CD4-positive, alpha-beta T cell (primary cell): Measurements from ENCODE around the gene HECW1. TPM values are rescaled to one million over a fixed set of nuclear protein-coding genes. Genes with fewer than 3 reads are reported as not detected.

Experiments used
- ATAC-seq: fragments of 200-7000 bp; cut with Tn5 transposase; one replicate; pipeline ENCODE4 v1.10.0; 2022; ENCODE audit warnings: mild to moderate bottlenecking; ENCODE audit not compliant: poor library complexity
- CTCF ChIA-PET: fragments of 350-600 bp; sonication (Branson Sonifier 250); formaldehyde crosslinking; loops from one replicate; lab custom pipeline; 2021; ENCODE audit warnings: antibody characterized with exemption, inconsistent platforms; lab: Charles Lee
- POLR2A ChIA-PET: fragments of 350-600 bp; sonication (Branson Sonifier 250); formaldehyde crosslinking; loops from one replicate; lab custom pipeline; 2021; ENCODE audit warnings: antibody characterized with exemption, inconsistent platforms; lab: Charles Lee
- DNase-seq, 14 experiments: peaks; one replicate each; pipeline ENCODE4 v3.0.0-alpha.2; 2013 to 2020; ENCODE audit warnings: mixed read lengths in 2 of 14
- H3K27ac ChIP-seq, 2 donors: one replicate each; pipeline versions ENCODE4 v1.5.1 to v1.7.0; 2013; ENCODE audit warnings: low read length in 2 of 2, low read depth in 1 of 2, mild to moderate bottlenecking in 1 of 2
- H3K27me3 ChIP-seq, 2 experiments: 1 replicate in 1 of 2; 2 replicates in 1 of 2; pipeline versions ENCODE4 v1.6.1 to v1.7.0; 2013; ENCODE audit warnings: low read length in 2 of 2, control low read depth in 1 of 2, mild to moderate bottlenecking in 1 of 2, moderate library complexity in 1 of 2; ENCODE audit not compliant: insufficient read depth in 2 of 2, control insufficient read depth in 1 of 2
- H3K36me3 ChIP-seq: one replicate; pipeline ENCODE4 v1.6.1; 2013; ENCODE audit warnings: low read length, control low read depth; ENCODE audit not compliant: insufficient read depth
- H3K4me1 ChIP-seq: one replicate; pipeline ENCODE4 v1.6.1; 2013; ENCODE audit warnings: low read length, control low read depth; ENCODE audit not compliant: insufficient read depth
- H3K4me3 ChIP-seq: one replicate; pipeline ENCODE4 v1.5.1; 2013; ENCODE audit warnings: mild to moderate bottlenecking, low read length, moderate library complexity
- H3K9me3 ChIP-seq, 2 experiments: 1 replicate in 1 of 2; 2 replicates in 1 of 2; pipeline versions ENCODE4 v1.6.1 to v1.7.0; 2013; ENCODE audit warnings: low read length in 2 of 2, mild to moderate bottlenecking in 2 of 2, control low read depth in 1 of 2, moderate library complexity in 1 of 2; ENCODE audit not compliant: control insufficient read depth in 1 of 2, insufficient read depth in 1 of 2
- H3K27ac Mint-ChIP-seq: one replicate; pipeline ENCODE4 v1.8.0; 2020; ENCODE audit warnings: mixed read lengths
- H3K27me3 Mint-ChIP-seq: one replicate; pipeline ENCODE4 v1.8.0; 2021; ENCODE audit warnings: mixed read lengths
- H3K36me3 Mint-ChIP-seq: one replicate; pipeline ENCODE4 v1.8.0; 2021; ENCODE audit warnings: low read depth, mixed read lengths
- H3K4me1 Mint-ChIP-seq: one replicate; pipeline ENCODE4 v1.8.0; 2021; ENCODE audit warnings: low read depth, mixed read lengths
- H3K4me3 Mint-ChIP-seq: one replicate; pipeline ENCODE4 v1.8.0; 2020; ENCODE audit warnings: mild to moderate bottlenecking, mixed read lengths
- H3K9me3 Mint-ChIP-seq: one replicate; pipeline ENCODE4 v1.8.0; 2020; ENCODE audit warnings: mixed read lengths
- intact Hi-C, 2 experiments: fragments of 100-400 bp; cut with DNase I in 1 of 2; cut with micrococcal nuclease in 1 of 2; formaldehyde crosslinking; loops; one replicate each; pipeline versions ENCODE4 v1.15.1 to v1.9.0; 2023 to 2025; cut with DNase I, micrococcal nuclease
- total RNA-seq, 174 experiments: library from RNA in 2 of 174; stranded (reverse) in 2 of 174; gene quantifications; one replicate each; pipeline ENCODE4 v1.2.3 and lab custom pipeline; 2021 to 2026
- TF ChIP-seq, protein P1 (sequence below): fragments of 200-600 bp; IDR thresholded peaks from one replicate; pipeline ENCODE4 v1.8.0; 2022; ENCODE audit warnings: antibody characterized with exemption, mild to moderate bottlenecking

The HECW1 gene
- total RNA-seq, 2 experiments from 2014 or later, result not detected

DNA sequence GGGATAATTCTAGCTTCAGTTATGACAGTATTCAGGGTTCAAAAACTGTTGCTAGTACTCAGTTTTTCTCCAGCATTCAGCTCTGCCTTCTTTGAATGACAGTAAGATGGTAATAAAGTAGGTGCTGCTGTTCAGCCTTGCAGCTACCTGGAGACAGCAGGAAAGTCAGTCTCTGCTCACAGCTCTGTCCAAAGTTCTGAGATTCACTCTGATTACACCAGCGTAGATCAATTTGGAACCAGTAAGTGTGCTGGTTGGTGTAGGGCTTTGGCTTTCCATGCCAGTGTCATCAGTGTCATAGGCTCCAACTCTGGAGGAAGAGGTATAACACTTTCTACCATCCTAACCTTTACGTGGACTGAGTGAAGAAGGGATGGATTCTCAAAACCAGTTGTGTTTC is 496.6 kb downstream of the HECW1 start:
- TF ChIP-seq, protein P1, sequence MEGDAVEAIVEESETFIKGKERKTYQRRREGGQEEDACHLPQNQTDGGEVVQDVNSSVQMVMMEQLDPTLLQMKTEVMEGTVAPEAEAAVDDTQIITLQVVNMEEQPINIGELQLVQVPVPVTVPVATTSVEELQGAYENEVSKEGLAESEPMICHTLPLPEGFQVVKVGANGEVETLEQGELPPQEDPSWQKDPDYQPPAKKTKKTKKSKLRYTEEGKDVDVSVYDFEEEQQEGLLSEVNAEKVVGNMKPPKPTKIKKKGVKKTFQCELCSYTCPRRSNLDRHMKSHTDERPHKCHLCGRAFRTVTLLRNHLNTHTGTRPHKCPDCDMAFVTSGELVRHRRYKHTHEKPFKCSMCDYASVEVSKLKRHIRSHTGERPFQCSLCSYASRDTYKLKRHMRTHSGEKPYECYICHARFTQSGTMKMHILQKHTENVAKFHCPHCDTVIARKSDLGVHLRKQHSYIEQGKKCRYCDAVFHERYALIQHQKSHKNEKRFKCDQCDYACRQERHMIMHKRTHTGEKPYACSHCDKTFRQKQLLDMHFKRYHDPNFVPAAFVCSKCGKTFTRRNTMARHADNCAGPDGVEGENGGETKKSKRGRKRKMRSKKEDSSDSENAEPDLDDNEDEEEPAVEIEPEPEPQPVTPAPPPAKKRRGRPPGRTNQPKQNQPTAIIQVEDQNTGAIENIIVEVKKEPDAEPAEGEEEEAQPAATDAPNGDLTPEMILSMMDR, result no peak
- H3K27me3 ChIP-seq, result no peaks in the 10 kb centered on the region
- H3K4me1 ChIP-seq, result peaks cover 54% of the 10 kb centered on the region
- H3K4me3 Mint-ChIP-seq, result peak overlapping the region; percentile 21
- intact Hi-C loops, result loop anchor here in 1 of 2 experiments (2.0 kb wide), 1 partner anchor 18 kb away; no protein-coding TSS in a partner anchor
- no peaks in the 10 kb centered on the region for H3K27me3 Mint-ChIP-seq
- ATAC-seq (no peak), DNase-seq (no peak)
- H3K4me3 ChIP-seq, result no peak overlapping the region
- no peaks in the 10 kb centered on the region for H3K9me3 Mint-ChIP-seq
- H3K4me1 Mint-ChIP-seq, result peaks cover 76% of the 10 kb centered on the region
- ChIA-PET CTCF (interaction anchor here (0.6 to 1.0 kb wide), 3 partner anchors 21 to 30 kb away, joined by 3 read pairs; no protein-coding TSS in a partner anchor), POLR2A (interaction anchor here (0.7 to 1.1 kb wide), 5 partner anchors 22 to 91 kb away, joined by 3 to 4 read pairs (median 3); partner anchors contain the start of gene STK17A)
- H3K27ac Mint-ChIP-seq, result peak overlapping the region; percentile 84
- H3K9me3 ChIP-seq, result no peaks in the 10 kb centered on the region
- no peak overlapping the region for H3K27ac ChIP-seq
- peaks cover 79% of the 10 kb centered on the region for H3K36me3 ChIP-seq
- H3K36me3 Mint-ChIP-seq, result peaks cover 95% of the 10 kb centered on the region

DNA sequence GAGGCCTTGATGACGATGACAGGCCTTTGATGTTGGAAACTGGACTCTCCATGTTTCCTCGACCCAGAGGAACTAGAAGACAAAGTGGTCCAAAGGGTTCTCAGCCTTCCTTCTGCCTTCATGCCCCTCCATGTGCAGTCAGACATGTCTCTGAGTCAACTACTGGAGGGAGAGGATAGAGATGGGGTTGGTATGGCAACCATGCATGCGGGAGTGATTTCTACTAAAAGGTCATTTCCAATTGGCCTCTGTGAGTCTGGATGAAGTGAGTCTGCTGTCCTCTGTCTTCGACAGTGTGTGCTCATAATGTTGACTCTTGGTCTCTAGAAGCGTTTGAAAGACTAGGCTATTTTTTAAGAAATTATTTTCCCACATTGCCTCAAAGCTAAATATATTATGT is 499.7 kb downstream of the HECW1 start:
- intact Hi-C loops, result loop anchor here in 1 of 2 experiments (1.0 to 5.0 kb wide), 2 partner anchors 9 to 35 kb away; no protein-coding TSS in a partner anchor
- ChIA-PET POLR2A (interaction anchor here (1.4 to 2.6 kb wide), 4 partner anchors 16 to 88 kb away, joined by 4 to 19 read pairs (median 4); partner anchors contain the start of gene STK17A), CTCF (interaction anchor here (1.1 to 6.6 kb wide), 2 partner anchors 11 to 30 kb away, joined by 3 to 38 read pairs; partner anchors contain the start of gene STK17A)
- Mint-ChIP-seq H3K27ac (peak overlapping the region; percentile 72), H3K4me3 (peak overlapping the region; percentile 55), H3K4me1 (peaks cover 58% of the 10 kb centered on the region), H3K36me3 (peaks cover 88% of the 10 kb centered on the region), H3K27me3 (no peaks in the 10 kb centered on the region), H3K9me3 (no peaks in the 10 kb centered on the region)
- Histone ChIP-seq H3K27me3 (no peaks in the 10 kb centered on the region), H3K4me1 (peaks cover 59% of the 10 kb centered on the region), H3K27ac (peak overlapping the region; percentile 13 to 44), H3K4me3 (no peak overlapping the region), H3K9me3 (no peaks in the 10 kb centered on the region), H3K36me3 (peaks cover 88% of the 10 kb centered on the region)
- DNase-seq, result no peak
- no peak for ATAC-seq
- TF ChIP-seq, protein P1, result no peak

DNA sequence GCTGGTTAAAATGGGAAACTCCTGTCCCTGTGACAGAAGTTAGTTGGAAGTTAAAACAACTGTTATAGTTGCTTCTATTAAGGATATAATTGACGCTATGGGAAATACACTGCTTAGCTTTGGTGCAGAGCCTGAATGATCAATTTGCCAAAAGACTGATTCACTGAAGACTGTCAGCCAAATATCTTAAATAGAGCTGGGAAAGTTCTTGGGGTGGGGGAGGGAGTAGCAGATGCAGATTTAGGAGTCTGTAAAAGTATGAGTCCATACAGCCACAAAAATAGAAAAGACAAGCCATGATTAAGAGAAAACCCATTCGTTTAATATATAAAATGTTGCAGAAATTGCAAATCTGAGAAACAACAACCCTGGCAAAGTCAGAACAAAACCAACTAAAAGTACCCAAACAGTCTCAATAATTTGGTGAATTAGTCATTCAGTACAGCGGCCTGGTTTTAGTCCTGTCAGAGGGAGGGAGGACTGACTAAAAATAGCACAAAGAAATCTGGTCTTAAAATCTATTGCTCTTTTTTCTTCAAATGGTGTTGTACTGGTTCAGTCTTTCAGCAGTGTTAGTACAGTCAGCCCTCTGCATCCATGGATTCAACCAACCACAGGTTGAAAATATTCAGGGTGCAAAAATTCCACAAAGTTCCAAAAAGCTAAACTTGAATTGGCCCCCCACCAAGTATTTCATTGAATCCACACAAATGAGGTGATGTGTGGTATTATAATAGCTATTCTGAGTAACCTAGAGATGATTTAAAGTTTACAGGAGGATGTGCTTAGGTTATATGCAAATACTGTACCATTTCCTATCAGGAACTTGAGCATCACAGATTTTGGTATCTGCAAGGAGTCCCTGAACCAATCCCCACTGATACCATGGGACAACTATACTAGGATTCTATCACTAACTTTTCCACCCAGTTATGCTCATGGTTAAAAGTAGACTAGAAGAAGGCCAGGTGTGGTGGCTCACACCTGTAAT is 500.4 kb downstream of the HECW1 start:
- Mint-ChIP-seq H3K27ac (peak overlapping the region; percentile 72), H3K4me1 (peaks cover 55% of the 10 kb centered on the region), H3K4me3 (peak overlapping the region; percentile 23), H3K9me3 (no peaks in the 10 kb centered on the region), H3K36me3 (peaks cover 82% of the 10 kb centered on the region), H3K27me3 (no peaks in the 10 kb centered on the region)
- peaks cover 91% of the 10 kb centered on the region for H3K36me3 ChIP-seq
- peaks cover 62% of the 10 kb centered on the region for H3K4me1 ChIP-seq
- H3K27me3 ChIP-seq, result no peaks in the 10 kb centered on the region
- no peak overlapping the region for H3K4me3 ChIP-seq
- H3K9me3 ChIP-seq, result no peaks in the 10 kb centered on the region
- ChIA-PET CTCF (interaction anchor here (1.1 to 6.6 kb wide), 2 partner anchors 12 to 30 kb away, joined by 3 to 38 read pairs; partner anchors contain the start of gene STK17A), POLR2A (interaction anchor here (0.6 to 4.6 kb wide), 7 partner anchors 13 to 88 kb away, joined by 3 to 27 read pairs (median 4); partner anchors contain the start of gene STK17A)
- intact Hi-C loops, result loop anchor here in 1 of 2 experiments (1.0 to 5.0 kb wide), 2 partner anchors 8 to 34 kb away; no protein-coding TSS in a partner anchor
- TF ChIP-seq, protein P1, result no peak
- H3K27ac ChIP-seq, result peak overlapping the region; percentile 40 to 44
- peak; percentile 25 for ATAC-seq
- DNase-seq, result no peak
